Activated T-cell treated with anti-CD3 and anti-CD28 coated beads, Interleukin-2, amount 50 U/mL, for 48 hours (primary cell): ENCODE results near the gene RALGAPB.

Experiments used
- DNase-seq, 2 experiments: peaks; one replicate each; pipeline ENCODE4 v3.0.0-alpha.2; 2020

Gene RALGAPB

DNA sequence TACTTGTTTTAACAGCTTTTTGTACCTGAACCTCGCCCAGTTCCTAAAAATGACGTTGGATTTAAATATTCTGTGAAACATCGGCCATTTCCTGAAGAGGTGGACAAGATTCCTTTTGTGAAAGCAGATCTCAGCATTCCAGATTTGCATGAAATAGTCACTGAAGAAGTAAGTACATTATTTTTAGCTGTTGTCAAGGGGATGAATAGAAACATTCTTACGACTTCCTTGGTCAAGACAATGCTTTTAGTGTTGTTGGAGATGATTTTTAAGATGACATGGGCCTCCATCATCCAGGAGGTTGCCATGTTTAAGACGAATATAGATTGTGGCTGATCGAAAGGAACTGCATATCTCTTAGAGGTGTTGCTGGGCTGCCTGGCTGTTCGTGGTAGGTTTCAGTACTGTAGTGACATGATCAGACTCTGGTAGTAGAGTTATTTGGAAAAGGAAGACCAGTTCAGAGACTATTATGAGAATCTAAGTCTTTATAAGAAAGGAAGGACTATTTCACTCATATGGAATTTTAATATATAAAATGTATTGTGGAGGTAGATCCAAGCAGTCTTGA lies 78.5 kb downstream of the RALGAPB start:
- DNase-seq = no peak

GRCh38 chr20:38554986-38555385 lies 82.3 kb downstream of the RALGAPB start:
- DNase-seq = no peak

- DNase-seq = no peak
Observed at GRCh38 chr20:38555395-38555794, 82.8 kb downstream of the RALGAPB start.

GRCh38 chr20:38557174-38557573 lies 84.5 kb downstream of the RALGAPB start:
- DNase-seq = no peak

GRCh38 chr20:38558596-38559360 lies 86.1 kb downstream of the RALGAPB start:
- DNase-seq = no peak

DNA sequence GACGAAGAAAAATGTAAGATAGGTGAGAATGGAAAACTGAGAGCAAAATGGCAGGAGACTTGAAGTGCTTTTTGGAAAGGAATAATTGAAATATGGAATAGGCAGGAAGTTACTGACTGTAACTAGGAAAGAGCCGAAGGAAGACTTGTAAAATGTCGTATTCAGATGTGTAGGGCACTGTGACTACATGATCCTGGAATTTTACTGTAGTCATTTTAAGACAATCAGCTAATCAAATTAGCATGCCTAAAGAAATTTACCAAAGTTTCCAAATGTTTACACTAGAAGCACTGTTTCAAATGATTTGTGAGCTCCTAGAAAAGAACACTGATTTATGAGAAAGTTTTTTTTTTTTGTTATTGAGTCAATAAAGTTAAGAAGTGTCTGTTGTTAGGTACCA lies 87.1 kb downstream of the RALGAPB start:
- no peak for DNase-seq

DNA sequence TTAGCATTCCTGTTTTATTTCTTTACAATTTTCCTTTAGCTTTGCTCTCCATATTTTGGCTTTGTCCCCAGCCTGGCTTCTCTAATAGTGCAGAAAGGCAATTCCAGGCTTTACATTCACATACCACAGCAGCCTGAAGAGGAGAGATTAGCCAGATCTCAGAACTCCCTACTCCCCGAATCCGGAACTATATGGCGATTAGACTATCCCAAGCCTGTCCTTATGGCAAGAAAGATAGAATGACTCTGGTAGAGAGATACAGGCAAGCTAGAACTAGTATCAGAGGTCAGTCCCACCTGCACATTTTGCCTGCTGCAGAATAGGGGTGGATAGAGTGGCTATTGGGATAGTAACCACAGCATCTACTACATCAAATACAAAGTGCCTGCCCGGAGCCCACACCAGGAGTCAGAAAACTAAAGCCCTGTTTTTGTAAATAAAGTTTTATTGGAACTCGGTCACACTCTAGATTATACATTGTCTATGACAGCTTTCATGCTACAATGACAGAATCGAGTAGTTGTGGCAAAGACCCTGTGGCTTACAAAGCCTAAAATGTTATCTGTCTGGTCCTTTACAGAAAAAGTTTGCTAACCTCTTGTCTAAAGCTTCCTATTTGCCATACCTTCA lies 91.3 kb downstream of the RALGAPB start:
- no peak for DNase-seq

- DNase-seq = no peak
Observed at GRCh38 chr20:38564680-38565079, 92.0 kb downstream of the RALGAPB start.

- DNase-seq = no peak
Observed at GRCh38 chr20:38566036-38566598, 93.5 kb downstream of the RALGAPB start.

GRCh38 chr20:38569747-38570525 lies 97.3 kb downstream of the RALGAPB start:
- DNase-seq = no peak

GRCh38 chr20:38573413-38573812 lies 100.8 kb downstream of the RALGAPB start:
- DNase-seq = no peak

DNA sequence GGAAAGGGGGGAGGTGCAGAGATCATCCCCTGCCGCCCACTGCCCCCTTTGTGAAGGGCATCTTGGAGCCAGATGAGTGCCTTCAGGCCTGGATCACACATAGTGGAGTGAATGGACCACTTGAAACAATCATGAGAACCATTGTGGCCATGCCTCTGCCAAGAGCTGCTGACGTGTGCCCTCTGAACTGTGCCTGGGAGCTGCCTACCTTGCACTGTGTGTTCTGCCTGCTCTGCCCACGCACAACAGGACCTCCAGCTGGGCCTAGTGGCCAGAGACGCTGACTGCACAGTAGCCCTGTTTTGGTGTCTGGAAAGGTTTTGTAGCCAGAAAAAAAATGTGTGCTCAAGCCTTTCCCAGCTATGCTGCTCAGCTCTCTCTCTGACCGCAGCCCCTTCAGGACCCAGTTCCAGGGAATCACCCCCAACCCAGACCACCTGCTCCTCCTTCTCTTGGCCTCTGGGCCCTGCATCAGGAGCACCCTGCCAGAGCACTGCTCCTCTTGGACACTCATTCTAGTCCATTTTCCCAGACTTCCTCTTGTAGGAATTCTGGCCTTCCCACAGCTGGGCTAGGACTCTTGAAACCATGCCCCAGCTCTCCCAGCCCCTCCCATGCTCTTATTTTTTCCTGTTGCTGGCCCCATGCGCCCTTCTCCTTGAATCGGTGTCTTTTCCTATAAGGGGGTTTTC lies 106.7 kb downstream of the RALGAPB start:
- DNase-seq = no peak

DNA sequence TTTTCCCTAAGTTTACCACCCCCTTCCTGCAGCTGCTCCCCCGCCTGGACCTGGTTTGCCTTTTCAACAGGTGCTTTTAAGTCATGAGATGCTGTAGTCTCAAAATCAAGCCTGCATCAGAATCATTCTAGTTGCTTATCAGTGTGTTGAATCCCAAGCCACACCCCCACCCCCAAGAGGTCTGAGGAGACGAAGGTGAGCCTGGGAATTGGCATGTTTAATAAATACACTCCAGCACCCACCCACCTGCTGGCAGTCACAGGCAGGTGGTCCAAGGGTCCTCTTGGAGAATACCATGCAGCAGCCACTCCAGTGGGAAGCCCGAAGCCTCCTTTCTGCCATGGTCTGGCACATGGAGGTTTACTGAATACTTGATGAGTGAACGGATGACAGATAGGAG lies 107.3 kb downstream of the RALGAPB start:
- no peak for DNase-seq

- DNase-seq = no peak
Observed at GRCh38 chr20:38581013-38581412, 108.4 kb downstream of the RALGAPB start, which contains the start of gene ADIG. ADIG (plus strand) TSS chr20:38581197; CDS start chr20:38581251, 54 bp downstream.

DNA sequence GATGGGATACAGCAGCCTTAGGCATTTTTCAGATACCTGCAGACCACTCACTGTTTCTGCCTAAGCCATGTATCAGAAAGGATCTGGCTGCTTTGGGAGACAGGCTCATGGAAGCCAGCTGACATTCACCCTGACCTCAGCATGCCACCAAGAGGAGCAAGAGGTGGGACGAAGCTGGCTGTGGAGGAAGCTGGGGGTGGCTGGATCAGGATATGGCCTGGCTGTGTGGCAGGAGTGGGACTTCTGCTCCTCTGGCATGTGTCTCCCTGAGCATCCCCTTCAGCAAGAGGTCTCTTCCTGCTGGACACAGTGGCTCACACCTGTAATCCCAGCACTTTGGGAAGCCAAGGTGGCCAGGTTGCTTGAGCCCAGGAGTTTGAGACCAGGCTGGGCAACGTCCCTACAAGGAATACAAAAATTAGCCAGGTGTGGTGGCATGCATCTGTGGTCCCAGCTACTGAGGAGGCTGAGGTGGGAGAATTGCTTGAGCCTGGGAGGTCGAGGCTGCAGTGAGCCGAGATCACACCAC lies 109.3 kb downstream of the RALGAPB start:
- DNase-seq = no peak

- DNase-seq = no peak
Observed at GRCh38 chr20:38583306-38583705, 110.7 kb downstream of the RALGAPB start.

DNA sequence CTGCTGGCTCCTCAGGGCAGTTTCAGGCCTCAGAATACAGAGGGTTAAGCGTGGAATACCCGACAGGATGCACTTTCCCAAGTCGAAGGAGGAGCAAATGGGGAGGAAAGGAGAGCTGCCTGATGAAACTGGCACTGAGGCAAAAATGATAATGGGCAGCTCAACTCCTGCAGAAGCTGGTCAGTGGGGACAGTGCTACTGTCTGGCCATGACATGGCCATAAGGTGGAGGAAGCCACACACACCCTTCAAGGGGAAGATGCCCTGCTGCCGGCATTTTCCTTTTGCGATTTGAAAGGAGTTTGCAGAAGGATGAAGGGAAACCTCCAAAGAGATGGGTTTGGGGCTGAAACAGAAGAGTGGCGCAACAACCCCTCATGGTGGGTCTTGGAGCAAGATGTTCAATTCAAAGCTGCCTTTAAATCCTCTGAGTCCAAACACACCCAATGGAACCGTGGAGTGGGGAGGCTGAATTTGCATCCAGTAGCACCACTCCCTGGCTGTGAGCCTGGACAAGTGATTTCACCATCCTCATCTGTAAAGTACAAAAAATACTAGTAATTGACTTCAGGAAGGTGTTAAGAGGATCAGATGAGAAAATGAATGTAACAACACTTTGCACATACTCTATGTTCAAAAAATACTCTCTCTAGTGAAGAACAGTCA lies 111.6 kb downstream of the RALGAPB start:
- no peak for DNase-seq

DNA sequence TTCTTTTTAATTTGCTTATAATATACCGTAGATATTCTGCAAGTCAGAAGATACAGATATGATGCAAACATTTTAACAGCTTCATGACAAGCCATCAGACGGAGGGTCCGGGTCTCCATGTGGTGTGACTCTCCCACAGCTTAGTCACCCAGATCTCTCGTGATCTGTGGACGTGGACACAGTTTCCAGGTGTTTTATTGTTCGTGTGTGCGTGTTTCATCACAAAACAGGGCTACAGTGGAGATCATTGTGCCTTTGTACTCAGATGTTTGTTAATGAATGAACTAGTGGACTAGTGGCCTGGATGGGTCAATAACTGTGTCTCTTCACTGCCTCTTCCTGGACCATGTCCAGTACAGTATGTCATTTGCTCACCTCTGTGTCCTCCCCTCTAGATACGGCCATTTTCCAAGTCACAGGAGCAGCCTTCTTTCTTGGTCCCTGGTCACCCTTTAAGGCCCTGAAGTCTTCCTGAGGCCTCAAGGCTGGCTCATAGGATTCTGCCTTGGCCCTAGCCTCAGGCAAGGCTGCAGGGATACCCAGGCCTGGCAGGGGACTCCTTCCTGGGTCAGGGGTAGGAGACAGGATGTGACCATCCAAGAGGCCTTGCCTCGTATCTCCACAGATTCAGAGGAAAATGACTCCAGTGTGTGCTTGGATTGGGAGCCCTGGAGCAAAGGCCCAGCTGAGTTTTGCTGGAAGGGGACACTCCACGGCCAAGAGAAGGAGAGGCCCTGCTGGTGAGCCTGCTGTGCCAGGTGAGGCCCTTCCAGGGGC lies 112.9 kb downstream of the RALGAPB start:
- DNase-seq = no peak

DNA sequence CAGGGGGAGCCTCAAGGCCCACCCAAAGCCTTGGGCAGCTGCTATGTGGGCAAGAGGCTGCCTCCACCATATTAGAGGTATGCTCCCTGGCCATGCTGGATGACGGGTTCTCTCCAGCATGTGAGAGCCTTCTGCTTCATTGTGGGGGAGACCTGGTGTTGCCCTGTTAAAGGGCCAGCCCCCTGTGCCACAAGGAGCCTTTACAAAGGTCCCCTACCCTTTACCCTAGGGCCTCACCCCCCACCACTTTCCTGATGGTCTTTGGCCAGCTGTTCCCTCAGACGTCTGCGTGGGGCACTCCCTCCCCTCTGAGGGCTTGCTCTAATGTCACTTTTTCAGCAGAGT lies 113.5 kb downstream of the RALGAPB start:
- no peak for DNase-seq

DNA sequence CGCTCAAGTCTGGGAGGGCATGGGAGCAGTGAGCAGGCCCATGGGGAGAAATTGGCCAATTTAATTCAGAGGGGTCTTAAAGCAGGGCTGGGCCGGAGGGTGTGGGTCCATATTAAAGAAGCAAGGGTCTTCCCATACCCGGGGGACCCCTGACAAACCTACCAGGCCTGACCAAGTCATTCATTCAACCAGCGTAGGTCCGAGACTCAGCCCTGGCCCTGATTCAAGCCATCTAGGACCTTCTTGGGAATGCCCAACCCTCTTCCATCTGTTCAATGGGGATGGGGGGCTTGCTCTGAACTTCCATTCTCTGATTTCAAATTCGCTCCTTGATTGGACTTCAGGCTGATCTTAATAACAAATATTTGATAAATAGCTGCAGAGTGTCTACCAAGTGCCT lies 115.7 kb downstream of the RALGAPB start:
- no peak for DNase-seq

- DNase-seq = no peak
Observed at GRCh38 chr20:38589351-38589750, 116.7 kb downstream of the RALGAPB start.
